ENCODE data around the gene MEX3C.
A peak's percentile ranks its signal among the peaks of the same experiment; 100 is the strongest.

The MEX3C gene

DNA sequence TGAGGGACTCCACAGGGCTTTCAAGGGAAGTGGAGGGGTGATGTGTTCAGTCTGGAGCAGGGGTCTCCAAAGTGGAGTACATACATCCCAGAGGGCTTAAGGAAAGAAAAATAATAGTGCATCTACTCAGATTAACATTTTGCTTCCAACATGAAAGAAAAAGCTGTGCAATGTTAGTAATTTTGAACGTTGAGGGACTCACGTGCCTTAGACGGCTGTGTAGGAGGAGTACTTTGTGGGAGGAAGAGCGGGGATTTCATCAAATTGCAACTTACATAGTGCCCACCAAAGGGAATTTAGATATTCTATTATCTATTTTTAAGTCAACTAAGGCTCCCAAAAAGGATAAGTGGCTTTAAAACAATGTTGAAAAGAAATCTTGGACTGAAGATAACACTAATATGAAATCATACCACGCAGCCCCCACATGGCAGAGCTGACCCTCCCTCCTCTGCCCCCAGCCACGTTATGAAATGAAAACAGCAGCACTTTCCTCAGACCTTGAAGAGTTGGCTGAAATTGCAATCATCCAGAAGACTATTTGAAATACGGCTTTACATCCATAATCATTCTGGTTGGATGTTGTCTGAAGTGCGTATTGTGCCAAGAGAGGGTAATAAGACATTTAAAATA is 42.9 kb downstream of the MEX3C start:
- no peak for DNase-seq (ENCODE audit: low read depth in 3 of 3, low spot score in 1 of 3)

DNA sequence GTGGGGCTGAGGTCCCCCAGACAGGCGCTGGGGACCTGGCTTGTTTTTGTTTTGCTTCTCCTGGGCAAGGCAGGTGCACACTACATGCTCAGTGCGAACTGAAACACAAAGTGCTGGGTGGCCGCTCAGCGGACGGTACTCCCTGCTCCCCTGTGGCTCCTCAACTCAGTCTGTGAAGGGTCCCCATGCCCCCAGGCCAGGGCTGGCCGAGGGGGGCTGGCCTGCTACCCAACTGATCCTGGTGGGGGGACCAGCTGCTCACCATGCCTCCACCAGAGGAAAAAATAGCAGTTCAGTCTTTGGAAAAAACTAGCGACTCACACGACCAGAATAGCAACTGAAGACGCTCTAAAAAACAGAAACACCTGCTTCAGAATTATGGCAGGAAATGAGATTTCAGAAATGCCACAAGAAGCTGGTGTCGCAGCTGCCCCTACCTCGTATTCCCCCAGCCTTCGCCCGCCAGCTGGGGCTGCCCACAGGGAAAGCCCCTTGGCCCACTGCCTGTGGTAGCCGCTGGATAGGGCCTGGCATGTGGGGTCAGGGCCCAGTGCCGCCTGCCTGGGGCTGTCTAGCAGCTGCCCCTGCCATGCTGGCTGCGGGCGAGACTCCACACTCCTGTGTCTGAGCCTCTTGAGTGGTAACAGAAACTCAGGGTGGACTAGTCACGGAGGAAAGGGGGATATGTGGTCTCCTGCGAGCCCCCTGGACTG is 43.7 kb downstream of the MEX3C start:
- peak in 1 of 3 donors; percentile 25 for DNase-seq (ENCODE audit: low read depth in 3 of 3, low spot score in 1 of 3)

DNA sequence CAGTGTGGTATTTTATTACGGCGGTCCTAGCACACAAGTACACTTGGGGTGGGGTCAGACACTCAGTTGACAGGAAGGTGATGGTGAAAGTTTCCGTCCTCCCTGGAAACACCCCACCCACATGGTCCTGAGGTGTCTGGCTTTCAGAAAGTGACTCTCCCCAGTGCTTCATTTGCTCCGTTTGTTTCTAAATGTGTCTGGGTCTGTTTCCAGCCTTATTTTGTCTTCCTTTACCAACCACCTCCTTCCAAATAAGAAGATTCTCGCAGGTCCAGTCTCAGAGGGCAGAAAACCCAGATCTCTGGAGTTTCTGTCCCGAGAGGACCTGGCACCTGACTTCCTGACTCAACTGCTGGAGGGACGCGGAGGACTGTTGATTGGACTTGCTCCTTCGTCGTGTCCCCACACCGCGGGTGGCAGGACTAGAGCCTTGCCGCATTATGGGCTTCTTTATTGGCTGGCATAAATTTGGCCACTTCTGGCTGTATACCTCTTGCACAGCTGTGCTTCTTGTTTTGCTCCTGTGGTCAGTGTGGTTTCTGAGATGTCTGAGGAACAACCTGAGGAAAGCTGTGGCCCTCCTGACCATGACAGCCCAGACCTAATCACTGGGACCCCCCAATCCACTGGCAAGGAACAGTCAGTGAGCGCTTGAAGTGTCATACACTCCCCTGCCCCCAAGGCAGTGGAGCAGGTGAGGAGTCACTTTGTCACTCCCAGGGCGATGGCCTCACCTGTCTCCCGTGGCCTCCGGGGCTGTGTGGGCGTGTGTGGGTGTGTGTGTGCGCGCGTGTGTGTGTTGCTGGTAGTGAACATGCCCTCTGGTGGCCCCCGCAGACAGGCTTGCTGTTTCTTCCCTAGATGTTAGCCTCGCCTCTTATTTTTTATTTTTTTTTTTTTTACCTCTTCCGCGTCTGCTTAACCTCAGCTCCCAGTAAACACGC is 45.6 kb downstream of the MEX3C start:
- DNase-seq (ENCODE audit: low read depth in 3 of 3, low spot score in 1 of 3), result peak; percentile 40 to 63 (median 63)

DNA sequence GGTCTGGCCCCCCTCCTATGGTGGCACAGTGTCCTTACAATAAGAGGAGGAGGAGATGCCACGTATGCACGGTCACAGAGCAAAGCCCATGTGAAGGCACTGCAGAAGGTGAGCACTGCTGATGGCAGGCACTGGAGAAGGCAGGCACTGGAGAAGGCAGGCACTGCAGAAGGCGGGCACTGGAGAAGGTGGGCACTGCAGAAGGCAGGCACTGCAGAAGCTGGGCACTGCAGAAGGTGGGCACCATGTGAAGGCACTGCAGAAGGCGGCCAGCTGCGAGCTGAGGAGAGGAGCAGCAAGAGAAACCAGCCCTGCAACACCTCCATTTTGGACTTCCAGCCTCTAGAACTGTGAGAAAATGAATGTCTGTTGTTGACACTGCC is 46.3 kb downstream of the MEX3C start:
- no peak for DNase-seq (ENCODE audit: low read depth in 3 of 3, low spot score in 1 of 3)

DNA sequence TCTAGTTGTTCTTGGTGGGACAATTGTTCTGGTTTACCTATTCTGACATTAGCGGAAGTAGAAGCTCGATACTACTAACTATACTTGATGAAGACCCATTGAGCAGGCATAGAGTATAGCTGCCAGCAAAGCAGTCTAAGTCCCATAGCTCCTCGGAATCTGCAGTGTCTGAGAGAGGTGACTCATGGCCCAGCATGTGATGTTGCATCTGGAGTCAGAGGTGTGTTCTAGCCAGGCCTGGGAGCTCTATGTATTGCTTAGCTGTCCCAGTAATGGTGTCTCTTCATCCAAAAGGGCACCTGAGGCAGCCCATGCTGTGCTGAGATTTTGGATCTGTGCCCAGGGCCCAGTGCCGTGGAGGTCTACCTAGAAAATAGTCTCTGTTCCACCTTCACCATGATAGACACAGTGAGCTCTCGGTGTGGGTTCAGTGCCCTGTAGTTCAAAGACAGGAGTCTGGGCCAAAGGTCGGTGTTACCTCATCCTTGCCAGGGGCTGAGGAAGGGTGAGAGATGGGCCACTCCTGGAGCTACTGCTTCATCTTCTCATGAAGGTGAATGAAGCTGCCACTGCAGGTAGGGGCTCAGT is 47.3 kb downstream of the MEX3C start:
- no peak for DNase-seq (ENCODE audit: low read depth in 3 of 3, low spot score in 1 of 3)

DNA sequence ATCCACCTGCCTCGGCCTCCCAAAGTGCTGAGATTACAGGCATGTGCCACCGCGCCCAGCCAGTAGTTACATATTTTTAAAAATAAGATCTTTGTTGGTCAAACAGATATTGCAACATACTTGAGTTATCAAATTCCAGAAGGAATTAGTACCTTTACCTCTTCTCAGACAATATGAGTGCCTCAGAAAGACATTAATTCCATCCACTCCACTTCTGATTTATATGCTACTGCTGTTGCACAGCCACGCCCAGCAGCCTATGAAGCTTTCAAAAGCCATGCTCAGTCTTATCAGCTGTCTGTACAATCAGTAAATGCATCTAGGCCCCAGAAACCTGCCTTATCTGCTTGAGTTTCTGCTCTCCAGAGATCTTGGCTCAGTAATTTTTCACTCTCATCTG is 47.8 kb downstream of the MEX3C start:
- DNase-seq (ENCODE audit: low read depth in 3 of 3, low spot score in 1 of 3), result no peak

DNA sequence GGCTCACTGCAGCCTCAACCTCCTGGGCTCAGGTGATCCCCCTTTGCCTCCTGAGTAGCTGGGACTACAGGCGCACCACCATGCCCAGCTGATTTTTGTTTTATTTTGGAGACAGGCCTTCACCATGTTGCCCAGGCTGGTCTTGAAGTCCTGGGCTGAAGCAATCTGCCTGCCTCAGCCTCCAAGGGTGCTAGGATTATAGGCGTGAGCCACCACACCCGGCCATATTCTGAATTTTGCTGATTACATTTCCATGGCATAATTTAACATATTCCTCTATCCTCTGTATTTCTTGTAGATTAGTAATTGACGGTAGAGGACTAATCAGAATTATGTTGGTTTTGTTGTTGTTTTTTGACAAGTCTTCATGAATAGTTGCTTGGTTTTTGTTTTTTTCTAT is 50.6 kb downstream of the MEX3C start:
- DNase-seq (ENCODE audit: low read depth in 3 of 3, low spot score in 1 of 3), result no peak

DNA sequence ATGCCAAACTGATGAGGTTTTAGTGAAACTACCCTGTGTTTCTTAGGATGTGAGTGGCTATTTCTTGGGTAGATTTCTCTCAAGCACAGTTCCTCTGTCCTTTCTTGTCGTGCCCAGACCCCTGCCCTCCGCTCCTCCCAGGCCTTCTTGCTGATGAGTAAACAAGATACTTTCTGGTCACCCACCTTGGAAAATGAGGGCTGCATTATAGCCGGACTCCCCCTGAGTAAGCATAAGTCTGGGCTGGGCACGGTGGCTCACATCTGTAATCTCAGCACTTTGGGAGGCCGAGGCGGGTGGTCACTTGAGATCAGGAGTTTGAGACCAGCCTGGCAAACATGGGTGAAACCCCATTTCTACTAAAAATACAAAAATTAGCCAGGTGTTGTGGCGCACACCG is 58.5 kb downstream of the MEX3C start:
- DNase-seq (ENCODE audit: low read depth in 3 of 3, low spot score in 1 of 3), result no peak

DNA sequence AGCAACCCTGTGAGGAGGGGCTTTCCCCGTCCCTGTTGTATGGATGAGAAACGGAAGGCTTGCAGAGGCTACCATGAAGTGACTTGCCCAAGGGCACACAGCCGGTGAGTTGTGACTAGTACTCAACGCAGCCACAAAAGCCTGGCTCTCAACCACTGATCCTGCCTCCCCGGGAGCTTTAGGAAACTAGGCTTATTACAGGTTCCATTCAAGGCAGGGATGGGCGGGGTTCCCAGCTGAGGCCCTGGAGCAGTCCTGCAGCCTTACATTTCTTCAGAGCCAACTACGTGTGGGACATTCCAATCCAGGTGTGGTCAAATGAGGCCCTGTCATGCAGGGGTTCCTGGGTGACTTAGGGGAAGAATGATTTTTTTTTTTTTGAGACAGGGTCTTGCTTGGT is 59.6 kb downstream of the MEX3C start:
- DNase-seq (ENCODE audit: low read depth in 3 of 3, low spot score in 1 of 3), result no peak

DNA sequence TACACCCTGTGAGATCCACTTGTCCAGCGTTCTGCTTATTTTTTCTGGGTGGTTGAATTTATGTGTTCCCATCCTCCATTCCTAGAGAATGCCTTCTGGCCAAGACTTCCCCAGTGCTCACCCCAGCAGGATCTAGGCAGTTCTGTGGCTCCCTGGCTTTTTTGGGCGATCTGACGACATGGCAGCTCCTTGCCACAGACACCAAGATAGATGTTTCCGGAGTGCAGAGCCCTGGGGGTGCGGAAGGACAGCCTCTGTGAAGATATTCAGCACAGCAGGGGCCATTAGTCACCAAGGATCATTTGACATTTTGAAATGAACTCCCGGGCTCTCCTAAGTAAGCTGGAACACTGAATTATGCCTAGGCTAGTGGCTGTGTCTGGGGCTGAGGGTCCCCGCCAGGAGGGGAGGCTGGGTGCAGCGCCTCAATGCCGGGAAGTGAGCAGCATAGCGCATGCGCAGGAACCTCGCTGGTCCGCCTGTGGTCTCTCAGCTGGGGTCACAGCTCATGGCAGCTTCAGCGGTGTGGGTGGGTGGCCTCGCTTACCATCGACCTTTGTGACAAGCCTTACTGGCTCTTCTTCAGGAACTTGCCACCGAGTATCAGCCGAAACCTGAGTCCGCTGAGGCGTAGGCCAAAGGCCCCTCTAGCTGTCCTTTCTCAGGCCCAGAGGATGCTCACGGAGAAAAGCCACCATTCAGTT is 60.3 kb downstream of the MEX3C start:
- no peak for DNase-seq (ENCODE audit: low read depth in 3 of 3, low spot score in 1 of 3)

DNA sequence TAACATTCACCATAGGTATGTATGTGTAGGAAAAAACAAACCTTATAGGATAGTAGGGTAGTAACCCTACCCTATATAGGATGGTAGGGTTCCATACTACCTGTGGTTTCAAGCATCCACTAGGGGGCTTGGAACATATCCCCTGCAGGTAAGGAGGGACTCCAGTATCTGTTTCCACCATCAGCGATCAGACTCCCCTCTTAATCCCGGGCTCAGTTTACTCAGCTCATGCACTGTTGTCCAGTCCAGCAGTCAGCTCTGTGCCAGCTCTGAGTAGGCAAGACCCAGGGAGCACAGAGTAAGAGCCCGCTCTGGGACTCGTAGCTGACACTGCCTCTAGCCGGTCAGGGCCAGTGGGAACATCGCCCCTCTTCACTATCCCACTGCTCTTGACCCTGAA is 61.7 kb downstream of the MEX3C start:
- no peak for DNase-seq (ENCODE audit: low read depth in 3 of 3, low spot score in 1 of 3)

DNA sequence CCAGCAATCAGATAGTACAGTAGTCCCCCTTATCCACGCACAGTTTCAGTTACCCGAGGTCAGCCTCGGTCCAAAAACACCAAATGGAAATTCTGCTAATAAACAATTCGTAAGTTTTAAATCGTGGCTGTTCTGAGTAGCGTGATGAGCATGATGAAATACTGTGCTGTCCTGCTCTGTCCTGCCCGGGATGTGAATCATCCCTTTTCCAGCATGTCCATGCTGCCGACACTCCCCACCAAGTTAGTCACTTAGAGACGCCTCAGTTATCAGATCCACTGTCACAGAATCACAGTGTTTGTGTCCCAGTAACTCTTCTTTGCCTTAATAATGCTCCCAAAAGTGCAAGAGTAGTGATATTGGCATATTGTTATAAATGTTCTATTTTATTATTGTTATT is 62.1 kb downstream of the MEX3C start:
- DNase-seq (ENCODE audit: low read depth in 3 of 3, low spot score in 1 of 3), result no peak

DNA sequence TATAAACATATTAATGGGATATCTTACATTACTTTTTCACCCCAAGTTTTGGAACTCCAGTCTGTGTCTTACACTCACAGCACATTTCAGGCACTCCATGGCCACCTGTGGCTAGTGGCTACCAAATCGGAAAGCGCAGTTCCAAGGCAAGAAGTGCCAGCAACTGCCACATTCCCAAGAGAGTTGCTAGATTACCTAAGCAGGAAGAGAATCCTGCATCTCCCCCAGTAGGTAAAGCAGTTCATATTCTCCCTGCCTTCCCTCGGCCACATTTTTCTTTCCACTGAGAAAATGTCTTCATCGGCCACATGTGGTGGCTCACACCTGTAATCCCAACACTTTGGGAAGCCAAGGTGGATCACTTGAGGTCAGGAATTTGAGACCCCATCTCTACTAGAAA is 62.8 kb downstream of the MEX3C start:
- DNase-seq (ENCODE audit: low read depth in 3 of 3, low spot score in 1 of 3), result no peak

DNA sequence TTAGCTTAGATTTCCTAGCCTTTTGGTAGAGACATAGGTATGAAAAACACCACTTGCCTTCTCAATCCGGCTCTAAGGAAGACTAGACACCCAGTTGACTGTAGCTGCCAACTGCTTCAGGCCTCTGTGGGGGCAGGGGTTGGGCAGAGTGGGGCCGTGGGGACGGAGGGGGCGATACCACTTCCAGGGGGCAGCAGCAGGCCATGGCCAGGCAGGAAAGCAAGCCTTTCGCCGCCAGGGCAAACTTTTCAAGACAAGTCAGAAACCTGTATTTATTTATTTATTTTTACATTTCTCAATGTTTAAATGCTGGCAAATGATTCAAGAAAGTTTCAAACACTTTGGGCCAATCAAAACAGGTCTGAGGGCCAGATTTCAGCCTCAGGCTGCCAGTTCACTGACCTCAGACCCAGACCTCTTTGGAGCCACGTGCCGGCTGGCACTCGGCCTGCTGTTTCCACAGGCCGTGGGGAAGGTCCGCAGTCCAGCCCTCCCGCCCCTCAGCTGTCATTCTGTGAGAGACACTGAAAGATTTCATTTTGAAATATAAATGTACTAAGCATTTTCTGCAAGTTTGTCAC is 63.8 kb downstream of the MEX3C start:
- no peak for DNase-seq (ENCODE audit: low read depth in 3 of 3, low spot score in 1 of 3)

DNA sequence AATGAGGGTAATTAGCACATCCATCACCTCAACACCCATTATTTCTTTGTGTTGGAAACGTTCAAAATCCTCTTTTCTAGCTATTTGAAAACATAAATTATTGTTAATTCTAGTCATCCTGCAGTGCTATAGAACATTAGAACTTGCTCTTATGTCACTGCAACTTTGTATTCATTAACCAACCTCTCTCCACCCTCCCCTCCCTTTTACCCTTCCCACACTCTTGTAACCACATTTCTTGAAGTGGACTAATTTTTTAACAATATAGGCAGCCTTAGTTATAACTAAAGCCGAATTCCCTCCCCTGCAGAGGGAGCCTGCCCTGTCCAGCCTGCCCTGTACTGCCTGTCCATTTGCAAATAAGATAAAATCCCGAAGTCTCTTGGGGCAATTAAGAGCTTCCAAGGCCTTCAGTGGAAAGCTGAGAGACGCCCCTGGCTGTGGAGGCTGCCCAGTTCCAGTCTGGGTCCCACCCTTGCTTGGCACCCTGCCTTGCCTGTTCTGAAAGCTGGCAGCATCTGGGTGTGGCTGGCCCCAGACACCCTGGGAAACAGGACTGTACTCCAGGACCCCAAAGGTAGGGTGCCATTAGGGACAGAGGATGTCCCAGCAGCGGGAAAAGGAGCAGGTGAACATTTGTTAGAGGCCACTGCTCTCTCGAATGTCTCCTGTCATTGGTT is 65.1 kb downstream of the MEX3C start:
- DNase-seq (ENCODE audit: low read depth in 3 of 3, low spot score in 1 of 3), result no peak

DNA sequence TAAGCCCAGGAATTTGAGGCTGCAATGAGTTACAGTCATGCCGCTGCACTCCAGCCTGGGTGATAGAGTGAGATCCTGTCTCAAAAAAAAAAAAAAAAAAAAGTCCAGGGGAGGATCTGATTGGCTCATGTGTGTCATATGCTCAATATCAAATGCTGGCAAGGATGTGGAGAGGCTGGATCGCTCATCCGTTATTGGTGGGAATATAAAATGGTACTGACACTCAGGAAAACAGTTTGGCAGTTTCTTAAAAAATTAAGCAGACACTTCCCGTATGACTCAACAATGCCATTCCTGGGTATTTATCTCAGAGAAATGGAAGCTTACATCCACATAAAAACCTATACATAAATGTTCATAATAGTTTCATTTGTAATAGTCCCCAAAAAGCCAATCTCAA is 68.9 kb downstream of the MEX3C start:
- DNase-seq (ENCODE audit: low read depth in 3 of 3, low spot score in 1 of 3), result no peak

DNA sequence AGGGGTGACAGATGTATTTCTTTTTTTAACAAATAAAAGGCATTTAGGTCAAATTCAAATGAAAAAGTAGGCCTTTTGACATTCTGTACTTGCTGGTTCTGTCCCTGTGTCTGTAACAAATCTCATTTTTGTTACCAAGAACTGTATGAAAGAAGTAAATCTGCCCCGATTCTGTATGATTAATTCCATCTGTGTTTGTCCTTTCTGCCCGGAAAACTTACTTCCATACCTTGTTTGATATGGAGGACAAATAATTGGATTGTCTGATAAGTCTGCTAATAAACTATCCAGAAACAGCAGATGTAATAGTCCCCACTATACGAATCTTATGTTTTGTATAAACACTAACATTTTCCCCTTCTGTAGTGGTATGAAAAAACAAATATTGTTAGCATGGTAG is 69.8 kb downstream of the MEX3C start:
- DNase-seq (ENCODE audit: low read depth in 3 of 3, low spot score in 1 of 3), result no peak

DNA sequence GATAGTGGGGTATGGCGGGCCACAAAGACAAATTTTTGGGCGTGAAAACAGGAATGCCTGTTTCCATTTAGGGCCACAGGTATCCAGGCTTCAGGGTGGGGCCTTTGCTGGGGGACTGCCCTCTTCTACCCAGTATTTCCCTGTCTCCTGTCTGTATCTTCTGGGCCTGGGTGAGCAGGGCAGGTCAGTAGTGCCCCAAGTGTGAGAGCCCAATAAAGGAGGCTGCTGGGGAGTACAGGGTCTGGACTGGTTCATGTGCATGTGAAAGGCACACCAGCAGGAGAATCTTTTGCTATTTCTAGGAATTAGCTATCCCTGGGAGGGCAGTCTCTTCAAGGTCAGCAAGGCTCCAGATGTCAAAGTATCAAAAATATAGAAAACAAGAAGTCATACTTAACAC is 71.5 kb downstream of the MEX3C start:
- no peak for DNase-seq (ENCODE audit: low read depth in 3 of 3, low spot score in 1 of 3)

Measured in stimulated activated CD4-positive, alpha-beta T cell treated with anti-CD3 and anti-CD28 coated beads, TNF-alpha, amount 100 ng/mL, for 1 hour (primary cell).